B cell (primary cell): ENCODE data around the gene NEGR1. TPM values are rescaled to one million over a fixed set of nuclear protein-coding genes. Genes with fewer than 3 reads are reported as not detected.

ENCODE experiments used
- ATAC-seq: fragments of 200-7000 bp; cut with Tn5 transposase; one replicate; pipeline ENCODE4 v1.10.0; 2021; ENCODE audit warnings: low read depth, mild to moderate bottlenecking, moderate number of reproducible peaks, moderate library complexity
- CTCF ChIA-PET: fragments of 350-600 bp; sonication (Branson Sonifier 250); formaldehyde crosslinking; loops from one replicate; lab custom pipeline; 2021; ENCODE audit warnings: antibody characterized with exemption, inconsistent platforms; lab: Charles Lee
- POLR2A ChIA-PET: fragments of 350-600 bp; sonication (Branson Sonifier 250); formaldehyde crosslinking; loops from one replicate; lab custom pipeline; 2021; ENCODE audit warnings: antibody characterized with exemption; lab: Charles Lee
- DNase-seq: peaks from one replicate; pipeline ENCODE4 v3.0.0; 2013
- H2AFZ ChIP-seq: 2 replicates; pipeline ENCODE4 v1.6.1; 2012; ENCODE audit warnings: mild to moderate bottlenecking, low read depth, low read length; ENCODE audit not compliant: insufficient read depth, poor library complexity, severe bottlenecking
- H3K27ac ChIP-seq, 2 donors: 1 replicate in 1 of 2; 2 replicates in 1 of 2; pipeline ENCODE4 v1.5.1; 2012 to 2013; ENCODE audit warnings: low read length in 2 of 2, mild to moderate bottlenecking in 2 of 2, moderate library complexity in 1 of 2
- H3K27me3 ChIP-seq, 4 experiments: fragments of 200-600 bp in 1 of 4; sonication (generic) in 1 of 4; replicated peaks in 1 of 4; 1 replicate in 2 of 4; 2 replicates in 2 of 4; pipeline versions ENCODE4 v1.6.1 to v1.7.0; 2013 to 2016; ENCODE audit warnings: low read length in 3 of 4, mild to moderate bottlenecking in 2 of 4, mixed read lengths in 1 of 4, moderate library complexity in 1 of 4; ENCODE audit not compliant: insufficient read depth in 4 of 4, control insufficient read depth in 3 of 4; ENCODE audit errors: control extremely low read depth in 1 of 4
- H3K36me3 ChIP-seq, 2 experiments: replicated peaks in 1 of 2; 1 replicate in 1 of 2; 2 replicates in 1 of 2; pipeline versions ENCODE4 v1.6.1 to v1.7.1; 2013; ENCODE audit warnings: low read length in 1 of 2; ENCODE audit not compliant: insufficient read depth in 2 of 2, control insufficient read depth in 1 of 2; ENCODE audit errors: control extremely low read depth in 1 of 2, extremely low read depth in 1 of 2
- H3K4me1 ChIP-seq, 2 donors: fragments of 200-600 bp in 1 of 2; sonication (generic) in 1 of 2; 1 replicate in 1 of 2; 2 replicates in 1 of 2; pipeline versions ENCODE4 v1.5.1 to v1.6.1; 2013 to 2017; ENCODE audit warnings: low read length in 2 of 2; ENCODE audit not compliant: control insufficient read depth in 2 of 2, insufficient read depth in 2 of 2
- H3K4me2 ChIP-seq: replicated peaks from 2 replicates; pipeline ENCODE3; 2012; ENCODE audit warnings: mild to moderate bottlenecking, low read depth, low read length; ENCODE audit not compliant: poor library complexity, severe bottlenecking
- H3K4me3 ChIP-seq, 5 experiments: fragments of 200-600 bp in 1 of 5; sonication (generic) in 1 of 5; 1 replicate in 3 of 5; 2 replicates in 2 of 5; pipeline versions ENCODE4 v1.5.1 to v1.7.0; 2011 to 2016; ENCODE audit warnings: low read length in 4 of 5, mild to moderate bottlenecking in 4 of 5, low read depth in 2 of 5, control low read depth in 1 of 5, moderate library complexity in 1 of 5; ENCODE audit not compliant: insufficient read depth in 1 of 5; ENCODE audit errors: control extremely low read depth in 1 of 5, extremely low read depth in 1 of 5
- H3K79me2 ChIP-seq: fragments of 200-600 bp; sonication (generic); one replicate; pipeline ENCODE4 v1.6.0; 2016; ENCODE audit warnings: low read length; ENCODE audit not compliant: control insufficient read depth, insufficient read depth
- H3K9ac ChIP-seq: fragments of 200-600 bp; sonication (generic); 2 replicates; pipeline ENCODE4 v1.6.1; 2017; ENCODE audit warnings: mild to moderate bottlenecking, low read length, moderate library complexity
- H3K9me3 ChIP-seq, 3 donors: one replicate each; pipeline versions ENCODE4 v1.6.1 to v1.7.1; 2013; ENCODE audit warnings: low read length in 2 of 3; ENCODE audit not compliant: control insufficient read depth in 2 of 3, insufficient read depth in 1 of 3; ENCODE audit errors: control extremely low read depth in 1 of 3
- H4K20me1 ChIP-seq: 2 replicates; pipeline ENCODE4 v1.6.0; 2012; ENCODE audit warnings: mild to moderate bottlenecking, low read length; ENCODE audit not compliant: insufficient read depth, control insufficient read depth, poor library complexity, severe bottlenecking
- H3K27ac Mint-ChIP-seq: one replicate; pipeline ENCODE4 v1.8.0; 2021; ENCODE audit warnings: mixed read lengths
- H3K27me3 Mint-ChIP-seq: one replicate; pipeline ENCODE4 v1.8.0; 2021; ENCODE audit warnings: mixed read lengths
- H3K4me1 Mint-ChIP-seq: one replicate; pipeline ENCODE4 v1.8.0; 2021; ENCODE audit warnings: mixed read lengths
- H3K4me3 Mint-ChIP-seq: one replicate; pipeline ENCODE4 v1.8.0; 2021; ENCODE audit warnings: mixed read lengths
- H3K9me3 Mint-ChIP-seq: one replicate; pipeline ENCODE4 v1.8.0; 2022; ENCODE audit warnings: mixed read lengths; ENCODE audit not compliant: insufficient read depth
- EZH2 ChIP-seq: IDR thresholded peaks from 2 replicates; pipeline ENCODE4 v1.6.1; 2012; ENCODE audit warnings: borderline replicate concordance, low read depth, mild to moderate bottlenecking, moderate library complexity, low read length; ENCODE audit not compliant: insufficient read depth, poor library complexity, severe bottlenecking
- WGBS: methylation state at CpG from one replicate; pipeline ENCODE4 v1.1.5; 2013; ENCODE audit warnings: missing lambda C conversion rate; ENCODE audit not compliant: insufficient coverage; 5-methylcytosine and 5-hydroxymethylcytosine counted together
- intact Hi-C: fragments of 100-400 bp; cut with micrococcal nuclease; formaldehyde crosslinking; loops from one replicate; pipeline ENCODE4 v1.10.0; 2022
- polyA plus RNA-seq: library from polyadenylated mRNA; depleted of rRNA; stranded (reverse); fragments of >200 nt; gene quantifications from 2 replicates; pipeline ENCODE4 v1.2.3, GENCODE V29; 2012
- total RNA-seq, 2 donors: library from RNA; stranded (reverse); fragments of 120-200 nt in 1 of 2; gene quantifications; 1 replicate in 1 of 2; 2 replicates in 1 of 2; pipeline versions ENCODE4 v1.2.3 to v1.2.4, GENCODE V29; 2013 to 2022
- TF ChIP-seq, protein P1 (sequence below): fragments of 200-600 bp; IDR thresholded peaks from one replicate; pipeline ENCODE4 v1.8.0; 2022; ENCODE audit warnings: antibody characterized with exemption, mild to moderate bottlenecking

NEGR1 gene
- total and polyA plus RNA-seq, 2 donors (not counting 1 experiment from before 2014, with no cell fraction given), result 0.01 TPM; not detected in 1

GRCh38 chr1:71836904-71837303, 445.4 kb downstream of the NEGR1 start:
- Mint-ChIP-seq H3K27ac (no peak overlapping the region), H3K9me3 (no peaks in the 10 kb centered on the region), H3K27me3 (no peaks in the 10 kb centered on the region), H3K4me1 (peaks cover 9% of the 10 kb centered on the region), H3K4me3 (no peak overlapping the region)
- no peak overlapping the region for H3K9ac ChIP-seq
- H3K27me3 ChIP-seq, result no peaks in the 10 kb centered on the region
- no peak overlapping the region for H3K27ac ChIP-seq
- DNase-seq, result no peak
- no peak overlapping the region for H3K4me2 ChIP-seq
- no peaks in the 10 kb centered on the region for H4K20me1 ChIP-seq
- no peak for ATAC-seq
- POLR2A ChIA-PET, result no interaction called here
- CTCF ChIA-PET, result no interaction called here
- no peaks in the 10 kb centered on the region for H3K79me2 ChIP-seq
- H3K9me3 ChIP-seq, result no peaks in the 10 kb centered on the region
- no peak overlapping the region for H2AFZ ChIP-seq
- H3K4me3 ChIP-seq, result no peak overlapping the region
- no peak for TF ChIP-seq EZH2
- TF ChIP-seq, protein P1, sequence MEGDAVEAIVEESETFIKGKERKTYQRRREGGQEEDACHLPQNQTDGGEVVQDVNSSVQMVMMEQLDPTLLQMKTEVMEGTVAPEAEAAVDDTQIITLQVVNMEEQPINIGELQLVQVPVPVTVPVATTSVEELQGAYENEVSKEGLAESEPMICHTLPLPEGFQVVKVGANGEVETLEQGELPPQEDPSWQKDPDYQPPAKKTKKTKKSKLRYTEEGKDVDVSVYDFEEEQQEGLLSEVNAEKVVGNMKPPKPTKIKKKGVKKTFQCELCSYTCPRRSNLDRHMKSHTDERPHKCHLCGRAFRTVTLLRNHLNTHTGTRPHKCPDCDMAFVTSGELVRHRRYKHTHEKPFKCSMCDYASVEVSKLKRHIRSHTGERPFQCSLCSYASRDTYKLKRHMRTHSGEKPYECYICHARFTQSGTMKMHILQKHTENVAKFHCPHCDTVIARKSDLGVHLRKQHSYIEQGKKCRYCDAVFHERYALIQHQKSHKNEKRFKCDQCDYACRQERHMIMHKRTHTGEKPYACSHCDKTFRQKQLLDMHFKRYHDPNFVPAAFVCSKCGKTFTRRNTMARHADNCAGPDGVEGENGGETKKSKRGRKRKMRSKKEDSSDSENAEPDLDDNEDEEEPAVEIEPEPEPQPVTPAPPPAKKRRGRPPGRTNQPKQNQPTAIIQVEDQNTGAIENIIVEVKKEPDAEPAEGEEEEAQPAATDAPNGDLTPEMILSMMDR, result no peak
- WGBS, result no CpG with 5 or more reads among the region's 2 CpGs
- intact Hi-C loops, result no loop called here
- H3K36me3 ChIP-seq, result no peaks in the 10 kb centered on the region
- H3K4me1 ChIP-seq, result peaks cover 4 to 6% of the 10 kb centered on the region in 2 donors

- CTCF ChIA-PET, result no interaction called here
- TF ChIP-seq, protein P1, result no peak
- TF ChIP-seq EZH2, result no peak
- intact Hi-C loops, result no loop called here
Observed at GRCh38 chr1:71835442-71835813, 446.9 kb downstream of the NEGR1 start.

More at GRCh38 chr1:71835442-71835813, 446.9 kb downstream of the NEGR1 start:
- H3K79me2 ChIP-seq, result no peaks in the 10 kb centered on the region
- Mint-ChIP-seq H3K27me3 (no peaks in the 10 kb centered on the region), H3K27ac (no peak overlapping the region), H3K4me3 (no peak overlapping the region), H3K9me3 (no peaks in the 10 kb centered on the region), H3K4me1 (peaks cover 9% of the 10 kb centered on the region)
- peaks cover 4 to 6% of the 10 kb centered on the region in 2 donors for H3K4me1 ChIP-seq
- no peaks in the 10 kb centered on the region for H4K20me1 ChIP-seq
- H3K9me3 ChIP-seq, result no peaks in the 10 kb centered on the region
- no peak overlapping the region for H3K27ac ChIP-seq
- no peaks in the 10 kb centered on the region for H3K27me3 ChIP-seq
- DNase-seq, result no peak
- no peak overlapping the region for H3K9ac ChIP-seq
- H3K4me3 ChIP-seq, result no peak overlapping the region
- POLR2A ChIA-PET, result no interaction called here
- no peak overlapping the region for H2AFZ ChIP-seq
- no peaks in the 10 kb centered on the region for H3K36me3 ChIP-seq
- no peak overlapping the region for H3K4me2 ChIP-seq
- no peak for ATAC-seq
